Chondrocyte (in vitro differentiated cells): ENCODE results near the gene SUGCT. TPM values are rescaled to one million over a fixed set of nuclear protein-coding genes. Genes with fewer than 3 reads are reported as not detected.

ENCODE experiments used
- DNase-seq: peaks from one replicate; pipeline ENCODE4 v3.0.0; 2021; ENCODE audit warnings: mixed read lengths, low spot score
- H3K27ac Mint-ChIP-seq: one replicate; pipeline ENCODE4 v1.8.0; 2021; ENCODE audit warnings: mild to moderate bottlenecking, moderate library complexity, mixed read lengths; ENCODE audit not compliant: unreplicated experiment
- H3K27me3 Mint-ChIP-seq: 2 replicates; pipeline ENCODE4 v1.8.0; 2021; ENCODE audit warnings: low read depth, mixed read lengths
- H3K36me3 Mint-ChIP-seq: 2 replicates; pipeline ENCODE4 v1.8.0; 2021; ENCODE audit warnings: low read depth, mixed read lengths
- H3K4me1 Mint-ChIP-seq: 2 replicates; pipeline ENCODE4 v1.8.0; 2021; ENCODE audit warnings: low read depth, mild to moderate bottlenecking, mixed read lengths
- H3K4me3 Mint-ChIP-seq: one replicate; pipeline ENCODE4 v1.8.0; 2021; ENCODE audit warnings: mild to moderate bottlenecking, moderate library complexity, mixed read lengths; ENCODE audit not compliant: unreplicated experiment
- H3K9me3 Mint-ChIP-seq: 2 replicates; pipeline ENCODE4 v1.8.0; 2021; ENCODE audit warnings: low read depth, mixed read lengths
- total RNA-seq: library from RNA; stranded (reverse); gene quantifications from 3 replicates; pipeline ENCODE4 v1.2.1, GENCODE V29; 2021
- TF ChIP-seq, protein P1 (sequence below): fragments of 200-600 bp; sonication (generic); IDR thresholded peaks from 2 replicates; pipeline ENCODE4 v1.5.0; 2021; ENCODE audit warnings: antibody characterized with exemption, mild to moderate bottlenecking, moderate library complexity

Gene SUGCT
- total RNA-seq, 1 donor from 2014 or later = 34.4 TPM

DNA sequence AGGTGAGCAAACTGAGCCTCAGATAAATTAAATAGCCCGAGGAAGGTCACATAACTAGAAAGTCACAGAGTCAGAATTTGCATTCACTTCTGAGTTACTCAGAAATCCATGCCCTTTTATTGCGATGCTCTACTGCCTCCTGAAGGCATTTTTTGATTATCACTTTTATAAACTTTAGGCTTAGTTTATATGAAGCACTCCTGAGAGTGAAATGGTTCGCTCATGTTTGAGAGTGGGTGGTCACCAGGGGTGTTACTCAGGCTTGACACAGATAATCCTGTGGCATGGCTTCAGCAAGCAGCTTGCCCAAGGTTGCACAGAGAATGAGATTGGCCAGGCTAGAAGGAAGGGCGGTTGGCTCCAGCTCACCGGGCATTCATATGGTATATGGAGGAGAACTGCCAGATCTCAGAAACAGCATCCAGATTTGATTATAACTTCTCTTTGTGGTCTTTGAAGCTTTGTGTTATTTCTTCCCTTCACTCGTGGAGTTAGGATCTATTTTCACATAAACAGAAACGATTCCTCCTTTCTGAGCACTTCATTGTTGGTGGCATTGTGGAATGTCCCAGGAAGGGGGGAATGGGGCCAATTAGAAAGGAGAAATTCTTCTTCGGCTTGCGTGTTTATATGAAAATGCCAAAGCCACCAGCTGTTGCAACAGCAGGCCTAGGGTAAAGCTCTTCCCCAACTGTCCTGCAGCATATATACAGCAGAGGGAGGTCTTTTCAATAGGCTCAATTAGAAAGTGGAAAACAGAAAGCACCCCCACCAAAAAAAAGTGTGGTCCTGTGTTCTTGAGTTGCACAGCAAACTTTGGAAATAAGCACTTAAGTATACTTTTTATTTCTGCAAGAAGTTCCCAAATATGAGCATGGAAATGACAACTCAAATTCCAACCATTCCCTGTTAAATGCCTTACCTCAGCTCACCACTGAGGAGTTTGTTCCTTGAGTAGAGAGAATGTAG lies 628.8 kb downstream of the SUGCT start:
- Mint-ChIP-seq H3K4me1 (peaks cover 54% of the 10 kb centered on the region), H3K4me3 (no peak overlapping the region), H3K36me3 (peaks cover 1% of the 10 kb centered on the region), H3K27ac (peak overlapping the region; percentile 93), H3K9me3 (no peaks in the 10 kb centered on the region), H3K27me3 (no peaks in the 10 kb centered on the region)
- no peak for DNase-seq
- TF ChIP-seq, protein P1, sequence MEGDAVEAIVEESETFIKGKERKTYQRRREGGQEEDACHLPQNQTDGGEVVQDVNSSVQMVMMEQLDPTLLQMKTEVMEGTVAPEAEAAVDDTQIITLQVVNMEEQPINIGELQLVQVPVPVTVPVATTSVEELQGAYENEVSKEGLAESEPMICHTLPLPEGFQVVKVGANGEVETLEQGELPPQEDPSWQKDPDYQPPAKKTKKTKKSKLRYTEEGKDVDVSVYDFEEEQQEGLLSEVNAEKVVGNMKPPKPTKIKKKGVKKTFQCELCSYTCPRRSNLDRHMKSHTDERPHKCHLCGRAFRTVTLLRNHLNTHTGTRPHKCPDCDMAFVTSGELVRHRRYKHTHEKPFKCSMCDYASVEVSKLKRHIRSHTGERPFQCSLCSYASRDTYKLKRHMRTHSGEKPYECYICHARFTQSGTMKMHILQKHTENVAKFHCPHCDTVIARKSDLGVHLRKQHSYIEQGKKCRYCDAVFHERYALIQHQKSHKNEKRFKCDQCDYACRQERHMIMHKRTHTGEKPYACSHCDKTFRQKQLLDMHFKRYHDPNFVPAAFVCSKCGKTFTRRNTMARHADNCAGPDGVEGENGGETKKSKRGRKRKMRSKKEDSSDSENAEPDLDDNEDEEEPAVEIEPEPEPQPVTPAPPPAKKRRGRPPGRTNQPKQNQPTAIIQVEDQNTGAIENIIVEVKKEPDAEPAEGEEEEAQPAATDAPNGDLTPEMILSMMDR = peak; percentile 74

GRCh38 chr7:40765639-40766038 lies 630.8 kb downstream of the SUGCT start:
- Mint-ChIP-seq H3K9me3 (no peaks in the 10 kb centered on the region), H3K27ac (peak overlapping the region; percentile 65), H3K36me3 (peaks cover 3% of the 10 kb centered on the region), H3K4me1 (peaks cover 48% of the 10 kb centered on the region), H3K27me3 (no peaks in the 10 kb centered on the region), H3K4me3 (no peak overlapping the region)
- DNase-seq = no peak
- TF ChIP-seq, protein P1 = no peak

DNA sequence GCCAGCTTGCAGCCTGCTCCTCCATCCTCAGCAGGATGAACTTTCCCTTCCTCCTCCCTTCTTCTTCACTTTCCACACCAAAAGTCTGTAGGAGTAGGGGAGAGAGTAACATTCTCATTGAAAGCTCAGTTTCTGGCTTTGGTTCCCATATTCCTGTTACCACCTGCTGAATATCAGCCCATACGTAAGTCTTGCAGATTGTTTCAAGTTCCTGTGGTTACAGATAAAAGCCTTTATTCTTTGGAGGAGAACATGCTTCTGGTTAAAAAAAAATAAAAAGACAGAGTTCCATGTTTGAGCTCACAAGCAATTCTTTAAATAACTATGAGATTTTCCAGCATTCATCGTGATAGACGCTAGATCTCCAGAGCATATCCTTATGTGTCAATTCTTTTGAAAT lies 637.3 kb downstream of the SUGCT start:
- peaks cover 3% of the 10 kb centered on the region for H3K36me3 Mint-ChIP-seq
- H3K9me3 Mint-ChIP-seq = no peaks in the 10 kb centered on the region
- no peaks in the 10 kb centered on the region for H3K27me3 Mint-ChIP-seq
- TF ChIP-seq, protein P1 = no peak
- peaks cover 6% of the 10 kb centered on the region for H3K4me1 Mint-ChIP-seq
- DNase-seq = no peak
- no peak overlapping the region for H3K4me3 Mint-ChIP-seq
- H3K27ac Mint-ChIP-seq = no peak overlapping the region

DNA sequence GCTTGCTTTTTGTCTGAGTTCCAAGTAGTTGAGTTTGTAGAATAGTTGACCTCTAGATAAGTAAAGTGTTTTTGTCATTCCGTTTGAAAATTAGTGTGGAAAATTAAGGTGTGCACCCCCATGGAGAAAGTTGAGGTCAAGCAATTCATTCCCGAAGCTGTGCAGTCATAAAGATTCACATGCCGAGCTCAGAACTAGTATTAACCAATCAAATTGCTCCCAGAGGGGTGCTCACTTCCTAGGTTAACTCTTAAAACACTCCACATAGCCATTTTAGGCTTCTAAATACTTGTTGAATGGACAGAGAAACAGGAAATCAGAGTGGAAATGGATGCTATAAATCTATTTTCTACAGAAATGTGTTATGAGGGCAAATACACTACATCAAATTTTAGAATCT lies 638.9 kb downstream of the SUGCT start:
- no peaks in the 10 kb centered on the region for H3K9me3 Mint-ChIP-seq

DNA sequence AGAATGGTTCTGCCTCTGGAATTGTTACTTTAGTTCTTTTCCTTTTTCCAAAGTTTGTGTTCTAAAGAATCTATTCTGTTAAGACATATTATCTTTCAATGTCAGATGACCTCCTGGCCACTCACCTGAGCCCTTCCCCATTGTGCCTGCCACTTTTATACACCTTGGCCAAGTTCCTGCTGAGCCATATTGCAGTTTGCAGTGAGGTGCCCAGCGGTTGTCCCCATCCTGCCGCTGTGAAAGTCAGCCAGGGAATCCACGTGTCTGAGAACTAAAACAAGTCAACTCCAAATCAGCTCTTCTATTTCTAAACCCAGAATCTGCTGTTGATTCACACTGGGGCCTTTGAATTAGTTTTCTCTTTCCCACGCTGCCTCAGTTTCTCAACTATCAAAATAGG lies 641.1 kb downstream of the SUGCT start:
- TF ChIP-seq, protein P1 = no peak
- peaks cover 18% of the 10 kb centered on the region for H3K4me1 Mint-ChIP-seq
- H3K27ac Mint-ChIP-seq = no peak overlapping the region
- peaks cover 1% of the 10 kb centered on the region for H3K36me3 Mint-ChIP-seq
- no peak overlapping the region for H3K4me3 Mint-ChIP-seq
- no peak for DNase-seq
- H3K9me3 Mint-ChIP-seq = no peaks in the 10 kb centered on the region
- no peaks in the 10 kb centered on the region for H3K27me3 Mint-ChIP-seq

More for the DNA sequence above, 638.9 kb downstream of the SUGCT start:
- no peak for DNase-seq
- peaks cover 3% of the 10 kb centered on the region for H3K36me3 Mint-ChIP-seq
- H3K27ac Mint-ChIP-seq = no peak overlapping the region
- H3K4me1 Mint-ChIP-seq = peaks cover 7% of the 10 kb centered on the region
- no peaks in the 10 kb centered on the region for H3K27me3 Mint-ChIP-seq
- TF ChIP-seq, protein P1 = no peak
- no peak overlapping the region for H3K4me3 Mint-ChIP-seq
